ENCODE data around the gene TIAM2.

The TIAM2 gene

DNA sequence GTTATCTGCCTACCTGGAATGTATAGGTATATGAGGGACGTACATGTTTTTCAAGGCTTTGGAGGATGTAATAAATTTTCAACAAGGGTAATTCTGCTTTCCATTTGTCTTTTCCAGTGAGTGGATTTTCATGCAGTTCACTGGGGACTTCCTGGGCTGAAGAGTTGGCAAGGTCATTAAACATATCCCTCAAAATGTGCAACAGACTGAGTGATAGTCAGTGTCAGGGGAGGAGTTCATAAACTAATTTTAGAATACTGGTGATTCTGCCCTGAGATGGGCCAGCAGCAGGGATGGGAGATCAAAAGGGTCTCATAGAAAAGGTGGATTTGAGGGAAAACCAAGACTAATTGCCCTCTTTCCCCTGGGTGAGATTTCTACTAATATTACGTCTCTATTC lies 146.4 kb downstream of the TIAM2 start:
- no peak for DNase-seq

DNA sequence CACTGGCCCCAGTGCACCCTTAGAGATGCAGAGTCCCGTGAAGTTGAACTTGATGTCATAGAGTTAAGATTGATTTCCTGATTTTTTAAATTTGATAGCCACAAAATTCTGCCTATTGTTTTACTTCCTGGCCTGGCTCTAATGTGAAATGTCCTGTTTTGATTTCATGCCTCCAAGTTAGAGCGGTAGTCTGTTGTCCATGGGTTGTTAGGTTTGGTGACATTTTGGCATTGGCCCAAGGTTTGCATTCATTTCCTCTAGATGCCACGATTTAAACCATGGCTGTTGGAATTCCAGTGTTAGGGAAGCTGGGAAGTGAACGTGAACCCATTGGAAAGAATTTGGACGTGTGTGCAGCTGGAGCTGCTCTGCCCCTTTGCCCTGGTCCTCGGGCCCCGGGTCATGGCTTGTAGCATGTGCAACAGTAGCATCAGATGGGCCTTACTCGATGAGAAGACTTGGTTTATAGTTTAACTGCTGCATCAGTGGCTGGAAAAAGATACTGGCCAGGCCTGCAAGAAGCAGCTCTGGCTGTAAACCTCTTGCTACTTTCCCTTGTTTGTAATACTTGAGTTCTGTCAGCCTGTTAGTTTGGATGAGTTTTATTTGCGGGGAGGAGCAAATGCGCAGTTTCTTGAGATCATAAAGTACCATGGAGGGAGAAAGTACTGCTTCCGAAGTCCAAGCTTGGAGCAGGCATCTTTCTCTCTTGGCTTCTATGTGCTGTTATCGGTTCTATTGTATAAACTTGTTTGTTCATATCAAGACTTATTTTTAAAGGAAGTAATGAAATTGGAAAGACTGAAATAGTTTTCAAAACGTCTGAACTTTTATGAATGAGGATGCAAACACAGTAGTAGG lies 147.3 kb downstream of the TIAM2 start:
- DNase-seq = no peak

DNA sequence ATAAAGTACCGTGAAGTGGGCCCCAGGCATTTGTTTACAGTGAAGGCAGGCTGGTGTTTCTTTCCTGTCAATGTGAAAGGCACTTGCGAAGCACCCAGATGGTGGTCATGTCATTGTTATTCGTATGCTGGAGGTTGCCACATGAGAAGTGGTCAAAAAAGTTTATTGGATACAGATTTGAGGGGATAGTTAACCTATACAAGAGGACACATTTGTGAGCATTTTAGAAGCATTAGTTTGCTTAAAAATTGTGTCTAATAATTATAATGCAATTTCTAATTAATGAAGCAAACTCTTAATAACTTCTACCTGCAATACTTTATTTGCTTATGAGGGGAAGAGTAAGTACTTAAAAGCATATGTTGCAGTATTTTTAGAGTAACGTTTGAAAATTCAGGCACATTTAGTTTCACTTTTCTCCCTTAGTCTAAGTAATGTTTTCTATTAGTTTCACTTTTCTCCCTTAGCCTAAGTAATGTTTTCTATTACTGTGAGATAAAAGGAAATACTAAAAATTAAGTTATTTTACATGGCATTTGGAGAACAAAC lies 148.0 kb downstream of the TIAM2 start:
- DNase-seq = no peak

DNA sequence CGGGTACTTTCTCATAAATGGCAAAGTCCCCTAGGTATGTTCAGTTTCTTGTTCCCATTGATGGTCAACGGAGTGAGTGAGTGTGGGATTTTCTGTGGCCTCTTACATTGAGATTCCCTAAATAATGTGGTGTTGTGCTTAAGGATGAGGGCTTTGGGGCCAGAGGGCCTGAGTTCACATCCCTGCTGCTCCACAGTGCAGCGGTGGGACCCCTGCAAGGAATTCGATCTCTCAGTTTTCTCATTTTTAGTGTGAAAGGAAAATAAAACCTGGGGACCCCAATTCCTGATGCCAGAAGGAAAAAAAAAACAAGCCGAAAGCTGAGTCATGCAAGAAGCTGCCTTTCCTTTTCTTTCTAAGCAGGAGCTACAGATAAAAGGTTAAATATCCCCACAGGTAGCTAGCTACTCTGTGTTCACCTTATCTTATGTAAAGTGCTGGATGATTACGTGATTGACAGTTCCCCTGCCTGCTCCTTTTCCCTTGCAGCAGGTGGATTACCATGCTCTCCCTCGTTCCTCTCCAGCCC lies 148.5 kb downstream of the TIAM2 start:
- DNase-seq = no peak

DNA sequence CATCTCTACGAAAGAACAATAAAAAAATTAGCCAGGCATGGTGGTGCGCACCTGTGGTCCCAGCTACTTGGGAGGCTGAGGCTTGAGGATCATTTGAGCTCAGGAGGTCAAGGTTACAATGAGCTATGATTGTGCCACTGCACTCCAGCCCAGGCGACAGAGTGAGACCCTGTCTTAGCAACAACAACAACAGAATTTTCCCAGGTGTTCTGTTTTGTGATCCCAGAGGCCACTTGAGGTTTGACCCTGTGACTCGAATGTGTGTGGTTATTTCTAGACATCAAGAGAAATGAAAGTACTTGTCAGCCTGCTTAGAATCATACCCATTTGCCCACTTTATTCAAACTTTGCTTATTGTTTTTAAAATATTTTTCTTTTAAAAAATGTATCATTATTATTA lies 151.1 kb downstream of the TIAM2 start:
- no peak for DNase-seq

DNA sequence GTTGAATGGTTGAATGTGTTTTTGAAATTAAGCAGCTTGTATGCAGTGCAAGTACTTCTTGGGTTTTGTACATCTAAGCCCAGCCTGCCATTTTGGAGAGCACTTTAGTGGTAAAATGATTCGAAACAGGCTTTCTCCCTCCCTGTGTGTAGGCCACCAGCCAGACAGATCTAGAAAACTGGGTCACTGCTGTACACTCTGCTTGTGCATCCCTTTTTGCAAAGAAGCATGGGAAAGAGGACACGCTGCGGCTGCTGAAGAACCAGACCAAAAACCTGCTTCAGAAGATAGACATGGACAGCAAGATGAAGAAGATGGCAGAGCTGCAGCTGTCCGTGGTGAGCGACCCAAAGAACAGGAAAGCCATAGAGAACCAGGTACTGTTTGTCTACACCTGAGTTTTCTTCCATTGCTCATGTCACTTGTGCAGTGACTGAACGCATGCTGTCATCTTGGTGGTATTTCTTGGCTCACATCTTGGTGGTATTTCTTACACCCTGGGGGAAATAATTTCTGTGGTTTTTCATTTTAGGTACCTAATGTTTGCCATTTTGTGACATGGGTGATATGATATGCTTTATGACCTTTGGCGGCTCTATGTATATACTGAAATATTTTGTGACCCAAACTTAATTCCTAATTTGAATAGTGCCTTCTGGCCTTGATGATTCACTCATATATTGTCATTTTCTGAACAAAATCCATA lies 153.0 kb downstream of the TIAM2 start:
- DNase-seq = no peak

DNA sequence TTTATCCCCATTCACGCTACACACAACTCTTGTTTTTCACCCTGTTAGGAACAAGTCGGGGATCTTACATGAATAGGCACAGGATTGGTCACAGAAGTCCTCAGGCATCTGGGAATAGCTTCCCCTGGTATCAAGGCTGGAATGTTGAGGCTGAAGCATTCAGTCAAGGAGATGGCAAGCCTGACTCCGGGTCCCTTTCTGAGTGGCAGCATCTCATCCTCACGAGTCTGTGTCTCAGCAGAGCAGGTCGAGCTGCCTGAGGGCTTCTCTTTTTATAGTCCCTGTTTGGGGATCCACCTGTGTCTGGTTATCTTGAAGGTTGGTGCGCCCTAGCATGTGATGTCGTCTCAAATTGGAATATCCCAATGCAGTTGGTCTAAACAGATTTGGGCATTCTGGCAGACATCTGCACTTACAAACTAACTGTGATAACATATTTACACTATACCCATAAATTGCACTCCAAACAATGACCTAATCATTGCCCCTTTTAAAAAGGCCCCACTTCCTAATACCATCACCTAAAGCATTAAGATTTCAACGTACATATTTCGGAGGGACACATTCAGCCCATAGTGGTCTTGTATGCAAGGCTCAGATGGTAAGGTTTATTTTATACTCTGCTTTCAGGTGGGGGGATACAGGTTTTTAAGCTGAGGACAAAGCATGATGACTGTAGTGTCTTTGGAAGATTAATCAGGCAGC lies 156.0 kb downstream of the TIAM2 start:
- no peak for DNase-seq

DNA sequence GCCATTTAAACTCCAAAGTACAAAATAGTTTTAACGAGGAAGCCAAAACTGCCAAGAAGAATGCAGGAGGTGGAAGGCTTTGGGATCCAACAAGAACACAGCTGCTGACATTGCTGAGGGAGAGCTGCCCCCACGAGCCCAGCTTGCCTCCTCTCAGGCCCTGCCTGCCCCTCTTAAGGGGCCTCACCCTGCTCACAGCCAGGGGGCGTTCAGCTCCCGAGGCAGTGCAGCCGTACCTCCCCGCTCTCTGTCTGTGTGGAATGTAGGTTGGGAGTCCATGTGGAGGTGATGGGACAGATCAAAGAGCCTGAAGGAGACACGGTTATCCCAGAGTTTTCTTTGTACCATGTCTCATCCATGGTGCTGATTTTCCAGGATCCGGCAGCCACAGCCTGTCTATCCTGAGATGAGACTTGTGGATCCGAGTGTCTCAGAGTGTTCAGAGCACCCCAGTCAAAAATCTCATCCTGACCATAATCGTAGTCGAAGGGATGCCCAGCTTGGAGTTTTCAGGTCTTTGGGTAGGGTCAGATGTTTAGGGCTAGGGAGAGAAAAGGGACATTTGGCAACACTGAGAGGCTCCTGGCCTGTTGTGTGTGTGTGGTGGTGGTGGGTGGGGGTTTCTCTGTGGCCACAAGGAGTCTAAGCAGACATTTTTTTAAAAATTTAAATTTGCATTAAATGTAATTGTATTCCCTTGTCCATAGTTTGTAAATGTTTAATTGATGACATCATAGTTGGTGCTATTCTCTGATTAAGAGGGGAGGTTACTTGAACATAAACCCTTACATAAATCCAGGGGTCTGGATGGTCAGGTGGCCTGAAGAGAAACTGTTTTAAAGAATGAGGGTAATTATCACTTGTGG lies 157.3 kb downstream of the TIAM2 start:
- DNase-seq = no peak

DNA sequence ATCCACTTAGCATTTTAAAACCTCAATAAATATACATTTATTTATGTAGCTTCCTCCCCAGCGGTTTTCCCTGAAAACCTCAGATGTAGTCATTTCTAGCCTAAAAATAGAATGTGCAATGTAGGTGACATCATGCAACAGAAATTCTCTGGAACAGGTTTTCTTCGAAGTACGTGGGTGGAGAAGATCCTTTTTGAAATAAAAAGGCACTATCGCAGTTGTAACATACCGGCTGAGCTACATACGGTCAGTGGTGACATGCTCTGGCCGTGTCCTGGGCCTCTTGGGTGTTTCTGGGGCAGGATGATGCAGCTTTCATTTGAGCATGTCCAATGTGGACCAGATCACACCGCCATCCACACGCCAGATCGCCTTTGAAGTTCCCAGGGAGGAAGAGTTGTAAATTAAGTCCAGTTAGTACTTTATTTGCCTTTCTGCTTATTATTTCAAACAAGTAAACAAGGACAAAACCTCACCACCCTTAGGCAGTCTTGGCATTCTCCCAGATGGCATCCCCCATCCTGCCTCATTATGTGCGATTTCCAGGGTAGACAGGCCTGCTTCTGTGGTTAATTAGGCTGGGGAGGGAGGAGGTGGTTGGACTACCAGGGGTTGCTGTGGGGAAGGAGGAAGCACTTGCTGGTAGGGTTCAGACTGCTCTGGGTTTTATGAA lies 159.2 kb downstream of the TIAM2 start:
- peak; percentile 53 for DNase-seq

DNA sequence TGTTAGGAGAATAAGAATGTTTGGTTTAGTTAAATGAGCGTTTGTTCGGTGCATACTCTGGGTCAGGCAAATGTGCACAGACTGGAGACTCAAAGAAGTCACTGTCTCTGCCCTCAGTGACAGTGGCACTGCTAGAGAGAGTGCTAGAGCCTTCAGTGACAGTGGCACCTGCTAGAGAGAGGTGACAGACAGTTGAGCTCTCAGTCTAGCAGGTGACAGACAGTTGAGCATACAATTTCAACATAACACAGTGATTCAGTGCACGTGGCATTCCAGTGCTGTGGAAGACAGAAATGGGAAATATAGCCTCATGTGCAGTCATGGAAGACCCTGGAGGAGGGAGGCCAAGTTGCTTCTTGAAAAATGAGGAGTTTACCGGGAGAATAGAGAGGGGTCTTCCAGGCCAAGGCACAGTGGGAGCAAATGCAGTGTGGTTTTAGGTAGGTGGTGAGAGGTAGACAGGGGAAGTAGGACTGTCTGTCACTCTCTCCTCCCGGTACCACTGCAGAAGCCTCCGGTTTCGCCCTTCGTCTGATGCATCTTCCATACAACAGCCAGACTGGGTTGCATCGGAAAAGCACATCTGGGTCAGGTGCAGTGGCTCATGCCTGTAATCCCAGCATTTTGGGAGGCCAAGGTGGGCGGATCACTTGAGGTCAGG lies 160.8 kb downstream of the TIAM2 start:
- DNase-seq = no peak

DNA sequence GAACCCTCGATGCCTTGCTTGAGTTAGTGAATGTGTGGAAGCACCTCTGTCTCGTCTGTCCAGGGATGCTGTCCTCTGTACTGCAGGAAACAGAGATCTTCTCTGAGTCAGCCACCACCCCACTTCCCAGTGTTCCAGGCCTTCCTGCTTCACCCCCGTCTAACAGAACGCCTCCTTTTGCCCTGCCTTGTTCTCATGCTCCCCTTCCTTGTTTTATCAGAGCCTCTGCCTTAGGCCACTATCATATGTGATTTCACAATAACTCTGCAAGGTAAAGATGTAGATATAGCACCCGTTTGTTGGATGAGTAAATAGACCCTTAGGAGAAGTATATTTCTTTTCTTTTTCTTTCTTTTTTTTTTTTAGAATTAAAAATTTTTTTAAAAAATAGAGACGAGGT lies 162.0 kb downstream of the TIAM2 start:
- DNase-seq = no peak

DNA sequence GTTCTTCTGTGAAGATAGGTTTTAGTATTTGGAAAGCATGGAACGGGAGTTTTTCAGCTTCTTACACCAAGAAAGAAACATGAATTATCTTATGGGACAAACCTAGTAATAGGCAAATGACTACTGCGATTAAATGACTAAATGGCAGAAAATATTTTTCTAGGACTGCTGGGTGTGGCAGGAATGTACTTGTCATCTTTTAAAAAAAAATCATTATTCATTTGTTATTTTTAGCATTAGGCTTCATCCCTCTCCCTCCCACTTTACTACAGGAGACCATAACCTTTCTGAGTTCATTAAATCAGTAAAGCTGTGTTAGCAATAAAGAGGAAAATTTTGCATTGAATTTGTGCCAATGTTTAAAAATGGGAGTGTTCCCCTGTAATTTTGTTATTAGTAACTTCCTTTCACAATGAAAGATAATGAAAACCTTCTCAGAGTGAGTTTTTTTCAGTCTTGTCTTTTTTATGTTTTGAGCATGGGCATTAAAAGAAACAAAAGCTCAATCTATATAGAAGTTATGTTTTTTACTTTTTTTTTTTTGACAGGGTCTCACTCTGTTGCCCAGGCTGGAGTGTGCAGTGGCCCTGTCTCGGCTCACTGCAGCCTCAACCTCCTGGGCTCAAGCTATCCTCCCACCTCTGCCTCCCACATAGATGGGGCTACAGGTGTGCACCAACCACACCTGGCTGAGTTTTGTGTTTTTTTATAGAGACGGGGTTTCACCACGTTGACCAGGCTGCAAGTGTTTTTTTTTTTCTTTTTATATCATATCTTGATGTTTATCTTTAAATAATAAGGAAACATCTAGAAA lies 163.1 kb downstream of the TIAM2 start:
- DNase-seq = no peak

DNA sequence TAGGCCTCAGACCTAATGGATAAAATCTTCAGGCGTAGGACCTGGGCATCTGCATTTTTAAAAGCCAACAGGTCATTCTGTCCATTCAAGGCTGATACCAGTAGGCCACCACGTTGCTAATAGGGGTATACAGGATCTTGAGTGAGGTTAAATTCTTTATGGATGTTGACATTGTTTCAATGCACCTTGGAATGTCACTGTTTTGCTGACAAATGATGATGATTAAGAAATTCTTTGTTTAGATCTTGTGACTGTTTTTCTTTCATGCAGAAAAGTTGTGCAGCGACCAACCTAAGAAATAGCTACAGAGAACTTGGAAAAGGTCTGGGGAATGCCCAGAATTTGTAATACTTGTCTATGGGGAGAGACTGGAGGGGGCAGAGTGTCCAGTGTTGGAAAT lies 167.6 kb downstream of the TIAM2 start:
- DNase-seq = no peak

DNA sequence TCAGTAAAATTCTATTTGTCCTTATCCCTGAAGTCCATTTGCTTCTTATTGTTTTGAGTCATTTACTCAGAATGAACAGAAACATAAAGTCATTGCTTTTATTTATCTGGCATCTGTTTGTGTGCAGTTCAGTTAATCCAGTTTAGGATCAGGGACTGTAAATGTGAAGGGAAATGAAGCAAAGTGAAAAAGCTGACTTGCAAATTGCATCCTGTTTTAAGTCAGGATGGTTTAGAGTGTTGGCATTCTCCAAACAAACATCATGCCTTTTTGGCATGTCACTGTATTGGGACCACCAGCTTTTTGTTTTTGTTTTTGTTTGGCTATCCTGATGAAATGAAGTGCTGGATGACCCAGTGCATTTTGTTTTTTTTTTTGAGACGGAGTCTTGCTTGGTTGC lies 168.5 kb downstream of the TIAM2 start:
- no peak for DNase-seq

DNA sequence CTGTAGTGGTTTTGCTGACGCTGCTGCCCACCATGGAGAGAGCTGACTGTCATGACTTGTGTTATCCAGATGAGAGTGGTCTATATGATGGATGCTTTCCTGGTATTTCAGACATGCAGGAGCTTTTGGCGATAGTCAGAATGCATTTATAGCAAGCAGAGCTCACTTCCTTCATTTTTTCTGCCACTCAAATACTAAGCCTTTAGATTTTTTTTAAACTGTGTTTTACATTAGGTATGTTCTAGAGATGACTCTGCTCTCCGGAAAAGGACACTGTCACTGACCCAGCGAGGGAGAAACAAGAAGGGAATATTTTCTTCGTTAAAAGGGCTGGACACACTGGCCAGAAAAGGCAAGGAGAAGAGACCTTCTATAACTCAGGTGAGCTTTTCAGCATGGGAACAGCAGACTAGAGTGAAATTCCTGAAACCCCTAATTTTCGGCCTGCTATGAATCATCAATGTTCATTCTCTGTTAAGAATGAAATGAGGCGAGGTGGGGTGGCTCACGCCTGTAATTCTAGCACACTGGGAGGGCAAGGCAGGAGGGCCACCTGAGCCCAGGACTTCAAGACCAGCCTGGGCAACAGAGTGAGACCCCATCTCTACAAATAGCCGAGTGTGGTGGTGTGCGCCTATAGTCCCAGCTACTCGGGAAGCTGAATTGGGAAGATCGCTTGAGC lies 170.1 kb downstream of the TIAM2 start:
- DNase-seq = no peak

DNA sequence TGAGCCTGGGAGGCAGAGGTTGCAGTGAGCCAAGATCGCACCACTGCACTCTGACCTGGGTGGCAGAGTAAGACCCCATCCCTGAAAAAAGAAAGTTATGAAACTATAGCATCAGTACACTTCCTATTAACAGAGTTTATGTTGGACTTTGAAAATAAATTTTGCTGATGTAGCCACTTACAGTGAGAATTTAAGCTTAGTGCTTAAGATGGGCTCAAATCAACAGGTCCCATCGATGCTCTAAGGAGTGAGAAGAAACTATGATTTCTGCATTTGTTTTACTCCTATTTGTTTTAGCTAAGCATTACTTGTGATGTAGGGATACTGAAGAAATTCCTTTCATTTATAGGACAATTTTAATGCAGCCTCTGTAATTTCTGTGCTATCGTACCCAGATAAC lies 175.4 kb downstream of the TIAM2 start:
- no peak for DNase-seq

DNA sequence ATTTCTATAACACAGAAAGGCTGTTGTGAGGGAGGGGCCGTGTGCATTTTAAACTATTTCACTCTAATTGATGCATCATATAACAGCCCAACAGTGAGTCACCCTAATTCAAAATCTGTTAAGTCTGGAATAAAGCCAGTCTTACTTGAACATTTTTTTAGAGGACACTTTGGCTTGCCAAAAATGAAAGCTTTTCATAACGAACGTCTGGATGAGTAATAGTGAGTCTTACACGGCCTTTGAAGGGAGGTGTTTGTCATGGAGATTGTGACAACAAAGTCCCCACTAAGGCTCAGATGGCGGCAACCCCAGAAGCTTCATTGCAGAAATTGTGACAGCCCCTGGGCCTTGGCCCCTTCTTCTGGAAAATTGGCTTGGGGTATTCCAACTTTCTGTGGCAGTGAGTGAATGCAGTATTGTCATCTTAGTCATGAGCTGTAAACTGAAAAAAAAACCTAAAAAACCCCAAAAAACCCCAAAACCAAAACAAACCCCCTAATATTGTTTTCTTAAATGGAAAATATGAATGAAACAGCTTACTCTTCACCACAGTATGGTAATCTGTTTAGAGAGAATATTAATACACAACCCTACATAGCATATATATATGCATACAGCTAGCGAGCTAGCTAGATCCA lies 176.1 kb downstream of the TIAM2 start:
- DNase-seq = no peak

DNA sequence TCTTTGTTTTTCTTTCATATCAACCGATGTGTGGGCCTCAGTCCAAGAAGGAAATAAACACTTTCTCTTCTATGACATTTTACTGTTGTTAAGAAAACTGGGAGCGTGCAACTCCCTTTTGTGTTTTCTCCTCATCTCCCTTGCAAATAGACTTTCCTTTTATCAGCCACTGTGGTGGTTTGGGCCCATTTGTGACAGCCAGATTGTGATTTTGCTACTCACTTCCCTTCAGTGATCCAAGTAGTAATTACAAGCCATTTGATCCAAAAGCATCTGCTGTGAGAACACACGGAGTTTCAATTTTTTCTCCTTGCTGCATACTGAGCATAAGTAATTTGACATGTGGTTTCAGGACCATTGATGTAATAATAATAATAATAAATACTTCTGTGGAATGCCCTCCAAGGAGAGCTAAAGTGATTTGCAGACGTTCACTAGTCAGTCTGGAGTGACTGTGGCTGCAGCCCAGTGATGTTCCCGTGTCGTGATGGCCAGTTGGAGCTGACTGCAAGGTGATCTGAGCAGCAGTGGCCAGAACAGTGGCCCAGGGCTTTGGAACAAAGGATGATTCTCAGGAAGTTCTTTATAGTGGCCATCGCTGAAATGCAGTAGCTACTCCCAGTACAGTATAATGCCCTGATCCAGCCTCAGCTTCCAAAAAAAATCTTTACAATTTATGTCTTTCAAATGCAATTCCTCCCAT lies 176.8 kb downstream of the TIAM2 start:
- DNase-seq = no peak

Measured in NCI-H1092 treated with DMSO at 0.1 percent for 48 hours (cell line).